22Rv1 (cell line): ENCODE results near the gene ZMYM3.

Source experiments
- ZFX ChIP-seq: fragments of 450-650 bp; IDR thresholded peaks from 2 replicates; pipeline ENCODE4 v1.6.1; 2017; ENCODE audit warnings: antibody characterized with exemption, borderline replicate concordance
- TF ChIP-seq, protein P1 (sequence below): fragments of 450-650 bp; IDR thresholded peaks from 2 replicates; pipeline ENCODE4 v1.5.1; 2017; ENCODE audit warnings: mild to moderate bottlenecking

DNA sequence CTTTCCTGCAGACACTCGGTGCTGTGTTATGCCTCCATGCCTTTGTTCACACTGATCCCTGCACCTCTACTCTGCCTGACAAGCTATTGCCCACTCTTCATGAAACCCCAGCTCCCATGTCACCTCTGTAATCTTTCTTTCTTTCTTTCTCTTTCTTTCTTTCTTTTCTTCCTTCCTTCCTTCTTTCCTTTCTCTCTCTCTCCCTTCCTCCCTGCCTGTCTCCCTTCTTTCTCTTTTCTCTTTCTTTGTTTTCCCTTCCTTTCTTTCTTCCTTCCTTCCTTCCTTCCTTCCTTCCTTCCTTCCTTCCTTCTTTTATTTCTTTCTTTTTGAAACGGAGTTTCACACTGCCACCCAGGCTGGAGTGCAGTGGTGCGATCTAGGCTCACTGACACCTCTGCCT, 18.5 kb downstream of the ZMYM3 start:
- TF ChIP-seq, protein P1, sequence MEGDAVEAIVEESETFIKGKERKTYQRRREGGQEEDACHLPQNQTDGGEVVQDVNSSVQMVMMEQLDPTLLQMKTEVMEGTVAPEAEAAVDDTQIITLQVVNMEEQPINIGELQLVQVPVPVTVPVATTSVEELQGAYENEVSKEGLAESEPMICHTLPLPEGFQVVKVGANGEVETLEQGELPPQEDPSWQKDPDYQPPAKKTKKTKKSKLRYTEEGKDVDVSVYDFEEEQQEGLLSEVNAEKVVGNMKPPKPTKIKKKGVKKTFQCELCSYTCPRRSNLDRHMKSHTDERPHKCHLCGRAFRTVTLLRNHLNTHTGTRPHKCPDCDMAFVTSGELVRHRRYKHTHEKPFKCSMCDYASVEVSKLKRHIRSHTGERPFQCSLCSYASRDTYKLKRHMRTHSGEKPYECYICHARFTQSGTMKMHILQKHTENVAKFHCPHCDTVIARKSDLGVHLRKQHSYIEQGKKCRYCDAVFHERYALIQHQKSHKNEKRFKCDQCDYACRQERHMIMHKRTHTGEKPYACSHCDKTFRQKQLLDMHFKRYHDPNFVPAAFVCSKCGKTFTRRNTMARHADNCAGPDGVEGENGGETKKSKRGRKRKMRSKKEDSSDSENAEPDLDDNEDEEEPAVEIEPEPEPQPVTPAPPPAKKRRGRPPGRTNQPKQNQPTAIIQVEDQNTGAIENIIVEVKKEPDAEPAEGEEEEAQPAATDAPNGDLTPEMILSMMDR: no peak
- TF ChIP-seq ZFX: no peak
